Measurements from ENCODE around the gene PLLP.

Gene PLLP

GRCh38 chr16:57284209-57284951, at the start of gene PLLP:
PLLP (minus strand) TSS chr16:57284672; CDS start chr16:57284540, 132 bp downstream.
- DNase-seq (ENCODE audit: low spot score): no peak

DNA sequence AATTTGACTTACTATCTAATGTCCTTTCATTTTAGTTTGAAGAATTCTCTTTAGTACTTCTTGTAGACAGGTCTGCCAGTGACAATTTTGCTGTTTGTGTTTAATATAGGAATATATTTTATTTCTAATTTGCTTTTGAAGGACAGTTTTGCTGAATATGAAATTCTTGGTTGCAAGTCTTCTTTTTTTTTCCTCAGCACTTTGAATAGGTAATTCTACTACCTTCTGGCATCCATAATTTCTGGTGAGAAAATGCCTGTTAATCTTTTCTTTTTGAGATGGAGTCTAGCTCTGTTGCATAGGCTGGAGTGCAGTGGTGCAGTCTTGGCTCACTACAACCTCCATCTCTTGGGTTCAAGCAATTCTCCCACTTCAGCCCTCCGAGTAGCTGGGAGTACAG, 48.9 kb upstream of the PLLP start:
- no peak for DNase-seq (ENCODE audit: low spot score)

GRCh38 chr16:57331355-57331754, 46.9 kb upstream of the PLLP start:
- DNase-seq (ENCODE audit: low spot score): no peak

- DNase-seq (ENCODE audit: low spot score): no peak
Measured at GRCh38 chr16:57329718-57330327, 45.4 kb upstream of the PLLP start.

GRCh38 chr16:57325458-57325857, 41.0 kb upstream of the PLLP start:
- no peak for DNase-seq (ENCODE audit: low spot score)

- no peak for DNase-seq (ENCODE audit: low spot score)
Measured at GRCh38 chr16:57324749-57325148, 40.3 kb upstream of the PLLP start.

- no peak for DNase-seq (ENCODE audit: low spot score)
Measured at GRCh38 chr16:57319646-57320045, 35.2 kb upstream of the PLLP start.

DNA sequence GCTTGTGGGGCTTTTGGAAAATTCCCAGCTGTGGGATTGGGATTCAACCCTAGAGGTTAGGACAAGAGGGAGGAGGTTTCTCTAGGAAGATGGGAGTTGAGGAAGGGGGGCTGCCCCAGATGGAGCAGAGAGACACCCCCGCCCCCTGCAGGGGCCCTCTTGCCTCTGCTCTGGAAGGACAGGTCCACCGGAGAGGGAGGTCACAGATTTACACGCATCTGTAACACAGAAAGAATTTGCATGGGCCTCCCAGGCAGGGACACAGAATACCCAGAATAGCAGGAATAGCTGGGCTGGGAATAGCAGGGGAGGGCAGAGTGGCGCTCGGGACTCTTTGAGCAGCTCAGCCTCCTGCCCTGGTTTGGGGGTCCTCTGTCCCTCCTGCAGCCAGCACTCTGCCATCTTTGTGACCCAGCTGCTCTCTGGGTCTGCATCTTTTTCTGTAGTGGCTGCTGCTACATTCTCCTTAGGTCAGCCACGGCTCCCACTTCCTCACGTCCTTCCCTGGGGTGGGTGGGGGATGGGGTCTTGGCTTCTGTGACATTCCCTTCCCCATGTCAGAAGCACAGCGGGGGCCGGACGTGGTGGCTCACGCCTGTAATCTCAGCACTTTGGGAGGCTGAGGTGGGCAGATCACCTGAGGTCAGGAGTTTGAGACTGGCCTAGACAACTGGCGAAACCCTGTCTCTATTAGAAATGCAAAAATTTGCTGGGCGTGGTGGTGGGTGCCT, 33.9 kb upstream of the PLLP start:
- DNase-seq (ENCODE audit: low spot score): no peak

DNA sequence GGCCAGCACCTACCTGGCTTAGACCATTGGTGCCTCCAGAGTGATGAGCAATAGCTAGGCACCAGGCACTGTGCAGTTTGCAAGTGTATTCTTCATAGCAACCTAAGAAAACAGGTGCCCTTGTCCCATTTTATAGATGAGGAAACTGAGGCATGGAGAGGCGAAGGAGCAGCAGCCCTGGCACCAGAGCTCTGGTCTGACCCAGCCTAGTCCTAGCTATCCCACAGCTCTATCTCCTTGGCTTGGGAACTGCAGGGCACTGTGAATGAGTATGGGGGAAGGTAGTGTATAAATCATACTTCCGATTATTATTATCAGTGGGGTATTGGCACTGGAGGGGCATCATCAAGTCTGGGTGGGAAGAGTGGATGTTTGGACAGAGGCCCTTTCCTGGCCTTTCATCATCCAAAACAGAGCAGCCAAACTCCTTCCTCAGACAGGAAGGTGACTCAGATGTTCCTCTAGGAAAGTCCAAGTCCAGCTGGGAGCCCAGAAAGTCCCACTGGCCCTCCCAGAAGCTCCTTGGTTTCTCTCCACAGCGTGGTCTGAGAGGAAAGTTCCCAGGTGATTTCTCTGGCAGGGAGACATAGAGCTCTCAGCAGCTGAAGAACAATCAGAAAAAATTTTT, 32.0 kb upstream of the PLLP start:
- peak; percentile 72 for DNase-seq (ENCODE audit: low spot score)

- DNase-seq (ENCODE audit: low spot score): no peak
Measured at GRCh38 chr16:57315416-57315815, 30.9 kb upstream of the PLLP start.

DNA sequence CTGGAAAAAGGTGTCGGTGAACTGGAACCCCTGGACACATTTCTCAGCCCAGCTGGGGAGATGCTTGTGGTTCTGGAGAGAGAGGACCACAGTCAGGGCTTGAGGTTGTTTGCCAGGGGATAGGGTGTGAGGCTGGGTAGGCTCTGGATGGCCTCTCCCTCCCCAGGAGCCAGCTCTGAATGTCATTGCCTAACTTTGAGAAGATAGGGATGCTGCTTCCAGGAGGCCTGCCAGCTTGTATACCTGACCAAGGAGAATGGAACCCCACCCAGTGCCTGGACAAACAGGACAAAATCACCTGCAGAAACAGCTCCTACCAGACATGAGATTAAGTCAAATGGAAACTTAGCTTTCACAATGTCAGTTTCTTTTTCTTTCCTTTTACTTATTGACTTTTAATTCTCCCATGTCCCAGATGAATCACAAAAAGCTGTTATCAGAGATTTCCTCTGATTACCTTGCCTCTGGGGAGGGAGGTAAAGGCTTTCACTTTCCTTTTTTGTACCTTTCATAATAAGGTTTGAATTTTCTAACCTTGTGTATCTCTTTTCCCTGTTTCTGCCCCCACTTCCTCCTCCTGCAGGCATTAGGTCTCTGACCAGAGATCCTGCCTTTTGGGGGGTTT, 29.8 kb upstream of the PLLP start:
- no peak for DNase-seq (ENCODE audit: low spot score)

GRCh38 chr16:57313509-57313908, 29.0 kb upstream of the PLLP start:
- no peak for DNase-seq (ENCODE audit: low spot score)

- DNase-seq (ENCODE audit: low spot score): no peak
Measured at GRCh38 chr16:57310801-57311200, 26.3 kb upstream of the PLLP start.

- DNase-seq (ENCODE audit: low spot score): no peak
Measured at GRCh38 chr16:57308041-57308440, 23.6 kb upstream of the PLLP start.

DNA sequence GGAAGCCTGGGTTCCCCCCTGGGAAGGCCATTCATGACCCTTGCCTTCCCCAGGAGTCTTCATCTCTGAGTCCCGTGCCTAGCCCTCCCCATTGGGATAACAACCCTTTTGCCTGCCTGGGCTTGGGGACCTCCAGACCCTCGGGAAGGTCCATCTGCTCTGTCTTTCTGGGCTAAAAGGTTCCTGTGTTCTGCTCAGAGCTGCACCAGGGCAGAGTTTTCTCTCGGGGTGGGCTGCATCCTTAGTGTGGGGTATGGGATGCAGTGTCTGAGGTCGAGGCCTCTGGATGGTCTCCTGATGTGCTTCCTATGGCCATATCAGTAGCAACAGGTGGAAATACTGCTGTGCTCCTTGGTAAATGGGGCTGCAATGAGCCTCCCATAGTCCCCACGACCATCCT, 22.9 kb upstream of the PLLP start:
- DNase-seq (ENCODE audit: low spot score): no peak

DNA sequence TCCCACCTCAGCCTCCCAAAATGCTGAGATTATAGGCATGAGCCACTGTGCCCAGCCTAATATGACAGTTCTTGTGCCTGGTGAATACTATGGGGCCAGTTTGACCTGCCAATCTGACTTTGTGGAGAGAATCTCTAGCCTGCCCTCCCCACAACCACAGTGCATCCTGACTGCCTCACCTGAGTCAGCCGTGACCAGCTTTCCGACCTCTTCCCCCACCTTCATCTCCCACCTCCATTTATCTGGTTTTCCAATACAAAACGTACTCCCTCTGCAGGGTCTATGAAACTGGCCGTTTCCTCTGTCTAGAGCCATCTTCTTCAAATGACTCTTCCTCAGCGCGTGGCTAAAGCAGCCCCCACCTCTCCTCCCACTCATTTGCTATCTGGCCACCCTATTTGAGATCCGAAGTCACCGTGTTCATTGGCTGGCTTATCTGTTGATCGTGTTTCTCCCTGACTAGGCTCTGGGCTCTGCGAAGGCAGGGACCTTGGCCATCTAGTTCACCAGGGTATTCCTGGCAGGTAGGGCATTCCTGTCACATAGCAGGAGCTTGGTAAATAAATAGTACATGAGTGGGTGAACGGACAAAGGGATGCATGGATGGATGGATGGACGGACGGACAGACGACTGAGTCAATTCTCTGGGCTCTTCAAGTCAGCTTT, 22.3 kb upstream of the PLLP start:
- no peak for DNase-seq (ENCODE audit: low spot score)

GRCh38 chr16:57305159-57305811, 20.8 kb upstream of the PLLP start:
- no peak for DNase-seq (ENCODE audit: low spot score)

DNA sequence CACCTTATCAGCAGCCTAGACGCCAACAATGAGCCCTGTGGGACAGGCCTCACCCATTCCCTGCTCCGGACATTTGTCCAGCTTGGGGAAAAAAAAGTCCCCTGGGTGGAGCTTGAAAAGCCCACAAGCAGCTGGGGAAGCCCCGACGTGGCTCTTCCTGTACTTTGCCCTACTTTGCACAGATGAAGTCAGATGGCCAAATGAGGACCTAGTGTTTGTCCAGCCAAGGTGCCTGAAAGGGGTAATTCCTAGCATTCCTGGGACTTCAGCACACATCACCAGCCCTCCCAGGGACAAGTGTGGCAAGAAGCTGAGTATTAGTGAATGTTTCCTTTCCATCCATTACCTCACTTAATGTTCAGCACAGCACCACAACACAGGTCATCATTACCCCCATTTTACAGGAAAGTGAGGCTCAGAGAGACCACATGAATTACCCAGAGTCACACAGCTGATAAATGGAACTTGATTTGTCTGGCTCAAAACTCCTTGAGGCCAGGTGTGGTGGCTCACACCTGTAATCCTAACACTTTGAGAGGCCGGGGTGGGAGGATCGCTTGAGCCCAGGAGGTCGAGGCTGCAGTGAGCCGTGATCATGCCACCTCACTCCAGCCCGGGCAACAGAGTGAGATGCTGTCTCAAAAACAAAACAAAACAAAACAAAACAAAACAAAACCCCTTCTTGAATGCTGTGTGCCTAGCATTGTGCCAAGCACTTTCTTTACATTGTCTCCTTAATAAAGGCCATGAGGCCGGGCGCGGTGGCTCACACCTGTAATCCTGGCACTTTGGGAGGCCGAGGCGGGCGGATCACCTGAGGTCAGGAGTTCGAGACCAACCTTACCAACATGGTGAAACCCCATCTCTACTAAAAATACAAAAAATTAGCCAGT, 19.9 kb upstream of the PLLP start:
- DNase-seq (ENCODE audit: low spot score): no peak

- no peak for DNase-seq (ENCODE audit: low spot score)
Measured at GRCh38 chr16:57303910-57304168, 19.4 kb upstream of the PLLP start.
